Inflammatory macrophage (primary cell): ENCODE measurements around the gene KCNQ1.

ENCODE experiments used
- DNase-seq, 2 donors: peaks; one replicate each; pipeline ENCODE4 v3.0.0-alpha.2; 2020 to 2022
- total RNA-seq, 18 experiments: gene quantifications; one replicate each; lab custom pipeline; 2026; ENCODE audit warnings: mixed read lengths in 6 of 18, inconsistent platforms in 2 of 18; lab: John Stamatoyannopoulos, UW

Gene KCNQ1, protein sequence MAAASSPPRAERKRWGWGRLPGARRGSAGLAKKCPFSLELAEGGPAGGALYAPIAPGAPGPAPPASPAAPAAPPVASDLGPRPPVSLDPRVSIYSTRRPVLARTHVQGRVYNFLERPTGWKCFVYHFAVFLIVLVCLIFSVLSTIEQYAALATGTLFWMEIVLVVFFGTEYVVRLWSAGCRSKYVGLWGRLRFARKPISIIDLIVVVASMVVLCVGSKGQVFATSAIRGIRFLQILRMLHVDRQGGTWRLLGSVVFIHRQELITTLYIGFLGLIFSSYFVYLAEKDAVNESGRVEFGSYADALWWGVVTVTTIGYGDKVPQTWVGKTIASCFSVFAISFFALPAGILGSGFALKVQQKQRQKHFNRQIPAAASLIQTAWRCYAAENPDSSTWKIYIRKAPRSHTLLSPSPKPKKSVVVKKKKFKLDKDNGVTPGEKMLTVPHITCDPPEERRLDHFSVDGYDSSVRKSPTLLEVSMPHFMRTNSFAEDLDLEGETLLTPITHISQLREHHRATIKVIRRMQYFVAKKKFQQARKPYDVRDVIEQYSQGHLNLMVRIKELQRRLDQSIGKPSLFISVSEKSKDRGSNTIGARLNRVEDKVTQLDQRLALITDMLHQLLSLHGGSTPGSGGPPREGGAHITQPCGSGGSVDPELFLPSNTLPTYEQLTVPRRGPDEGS
- 10.0 to 37.1 (median 15.7) reads per million in 18 experiments for total RNA-seq

- peak; percentile 68 to 72 for DNase-seq
These were observed at the start of gene KCNQ1 for GRCh38 chr11:2444821-2445745. Gene KCNQ1, plus strand, starts transcription at chr11:2445008. Its CDS starts 91 bp downstream, at chr11:2445099.

DNA sequence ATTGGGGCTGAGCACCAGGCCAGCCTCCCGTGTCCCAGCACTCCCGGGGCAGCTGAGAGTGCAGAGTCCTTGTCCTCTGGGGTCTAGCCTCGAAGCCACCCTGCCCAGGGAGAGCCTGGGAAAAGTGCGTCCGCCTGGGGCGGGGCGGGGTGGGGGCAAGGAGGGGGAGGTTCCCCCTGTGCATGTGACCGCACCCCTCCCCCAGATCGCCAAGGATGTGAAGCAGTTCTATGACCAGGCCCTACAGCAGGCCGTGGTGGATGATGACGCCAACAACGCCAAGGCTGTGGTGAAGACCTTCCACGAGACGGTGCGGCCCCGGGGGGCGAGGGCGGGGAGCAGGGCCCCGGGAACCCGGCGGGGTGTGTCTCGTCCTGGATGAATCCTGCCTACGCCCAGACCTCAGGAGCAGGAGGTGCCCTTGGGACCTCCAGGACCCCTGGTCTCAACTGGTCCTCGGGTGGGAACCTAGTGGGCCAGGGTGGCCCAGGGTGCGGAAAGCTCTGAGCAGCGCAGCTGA, 49.5 kb upstream of the KCNQ1 start:
- no peak for DNase-seq

DNA sequence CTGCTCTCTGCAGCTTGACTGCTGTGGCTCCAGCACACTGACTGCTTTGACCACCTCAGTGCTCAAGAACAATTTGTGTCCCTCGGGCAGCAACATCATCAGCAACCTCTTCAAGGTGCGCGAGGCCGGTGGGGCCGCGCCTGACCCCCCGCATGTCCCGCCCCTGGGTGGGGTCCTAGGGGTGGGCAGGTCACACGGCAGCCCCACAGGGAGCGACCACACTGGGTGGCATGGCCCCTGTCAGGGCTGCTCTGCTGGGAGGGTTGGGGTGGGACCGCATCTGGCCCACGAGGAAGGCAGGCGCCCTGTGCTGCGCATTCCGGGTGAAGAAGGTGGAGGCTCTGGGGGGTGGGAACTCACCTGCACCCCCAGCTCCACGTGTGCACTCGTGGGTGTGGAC, 49.0 kb upstream of the KCNQ1 start:
- DNase-seq: no peak

GRCh38 chr11:2396471-2396870, 48.3 kb upstream of the KCNQ1 start:
- DNase-seq: no peak

DNA sequence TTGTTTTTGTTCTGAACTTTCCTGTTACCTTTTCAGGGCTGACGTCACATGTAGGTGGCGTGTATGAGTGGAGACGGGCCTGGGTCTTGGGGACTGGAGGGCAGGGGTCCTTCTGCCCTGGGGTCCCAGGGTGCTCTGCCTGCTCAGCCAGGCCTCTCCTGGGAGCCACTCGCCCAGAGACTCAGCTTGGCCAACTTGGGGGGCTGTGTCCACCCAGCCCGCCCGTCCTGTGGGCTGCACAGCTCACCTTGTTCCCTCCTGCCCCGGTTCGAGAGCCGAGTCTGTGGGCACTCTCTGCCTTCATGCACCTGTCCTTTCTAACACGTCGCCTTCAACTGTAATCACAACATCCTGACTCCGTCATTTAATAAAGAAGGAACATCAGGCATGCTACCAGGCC, 47.8 kb upstream of the KCNQ1 start:
- DNase-seq: no peak

DNA sequence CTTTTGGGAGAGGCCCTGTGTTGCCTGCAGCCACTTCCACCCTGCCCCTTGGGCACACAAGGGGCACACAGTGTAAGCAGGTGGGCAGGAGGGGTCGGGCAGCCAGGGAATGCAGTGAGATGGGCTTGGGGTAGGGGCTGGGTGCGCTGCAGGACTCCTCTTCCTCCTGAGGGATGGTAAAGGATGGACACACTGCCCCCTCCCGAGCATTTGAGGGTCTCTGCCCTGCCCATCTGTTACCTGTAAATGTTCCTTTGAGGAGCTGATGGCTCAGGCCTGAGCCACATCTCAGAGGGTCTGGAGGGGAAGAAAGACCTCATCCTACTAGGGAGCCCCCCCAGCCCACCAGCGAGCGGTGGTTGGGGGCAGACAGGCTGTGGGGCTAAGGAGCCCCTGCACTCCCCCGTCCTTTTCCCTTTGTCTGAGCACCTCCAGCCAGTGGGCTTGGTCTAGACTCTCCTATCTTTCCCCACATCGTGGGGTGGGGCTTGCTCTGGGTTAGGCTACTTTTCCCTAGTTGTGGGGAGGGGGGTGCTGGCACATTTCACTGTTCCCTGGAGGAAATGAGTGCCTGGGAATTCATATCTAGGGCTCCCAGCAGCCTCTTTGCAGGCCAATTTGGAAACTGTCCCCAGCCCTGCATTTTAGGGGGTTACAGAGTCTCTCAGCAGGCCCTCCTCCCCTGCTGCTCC, 46.0 kb upstream of the KCNQ1 start:
- no peak for DNase-seq

DNA sequence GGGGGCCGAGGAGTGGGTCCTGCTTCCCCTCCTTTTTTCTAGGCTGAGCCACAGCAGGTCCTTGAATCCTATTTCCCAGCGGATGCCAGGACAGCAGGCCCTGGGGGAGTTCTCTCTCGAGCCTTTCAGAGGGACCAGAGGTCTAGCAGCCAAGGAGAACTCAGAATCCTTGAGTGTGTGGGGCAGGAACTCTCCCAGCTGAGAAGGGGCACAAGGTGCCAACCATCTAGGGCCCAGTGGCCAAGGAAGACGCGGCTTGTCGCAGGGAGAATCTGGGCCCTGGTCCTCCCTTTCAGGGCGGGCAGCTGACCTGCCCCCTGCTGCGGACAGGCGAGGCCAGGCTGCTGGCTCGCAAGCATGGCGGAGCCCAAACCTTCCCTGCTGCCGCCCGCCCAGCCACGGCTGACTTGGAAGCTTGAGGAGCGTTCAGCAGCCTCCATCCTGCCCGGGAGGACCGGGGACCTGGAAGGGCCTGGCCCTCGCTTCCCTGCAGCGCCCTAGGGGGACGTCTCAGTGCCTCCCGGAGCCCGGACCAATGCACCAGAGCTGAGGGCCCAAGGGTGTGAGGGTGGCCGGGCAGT, 45.2 kb upstream of the KCNQ1 start:
- DNase-seq: peak in 1 of 2 donors; percentile 9

- DNase-seq: peak; percentile 100
These were observed 44.6 kb upstream of the KCNQ1 start, which contains the start of gene TSSC4 for GRCh38 chr11:2400069-2400761. Gene TSSC4, plus strand, starts transcription at chr11:2400750. Its CDS starts 1,884 bp downstream, at chr11:2402634.

- DNase-seq: peak in 1 of 2 donors; percentile 16
These were observed 43.9 kb upstream of the KCNQ1 start for GRCh38 chr11:2400762-2401435.

DNA sequence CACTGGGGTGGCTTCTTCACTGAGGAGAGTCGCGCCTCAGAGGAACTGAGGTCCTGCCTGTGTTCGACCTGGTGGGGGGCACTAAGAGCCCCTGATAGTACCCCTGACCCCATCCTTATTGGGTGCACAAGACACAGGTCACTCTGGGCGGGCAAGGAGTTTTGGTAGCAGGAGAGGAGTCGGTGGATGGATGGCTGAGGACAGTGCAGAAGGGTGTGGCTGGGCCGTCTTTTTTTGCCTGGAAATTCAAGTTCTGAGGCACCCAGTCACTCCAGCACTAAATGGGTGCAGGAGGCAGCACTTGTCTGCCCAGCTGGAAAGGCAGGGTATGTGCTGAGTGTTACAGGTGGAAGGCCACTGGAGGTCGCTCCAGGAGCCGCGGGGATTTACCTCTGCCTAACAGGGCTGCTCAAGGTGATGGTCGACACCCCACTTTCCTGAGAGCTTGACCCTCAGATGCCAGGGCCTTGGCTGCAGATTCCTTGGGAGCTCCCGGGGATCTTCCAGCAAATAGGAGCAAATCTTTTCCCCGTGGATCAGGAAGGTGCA, 43.3 kb upstream of the KCNQ1 start:
- DNase-seq: no peak

DNA sequence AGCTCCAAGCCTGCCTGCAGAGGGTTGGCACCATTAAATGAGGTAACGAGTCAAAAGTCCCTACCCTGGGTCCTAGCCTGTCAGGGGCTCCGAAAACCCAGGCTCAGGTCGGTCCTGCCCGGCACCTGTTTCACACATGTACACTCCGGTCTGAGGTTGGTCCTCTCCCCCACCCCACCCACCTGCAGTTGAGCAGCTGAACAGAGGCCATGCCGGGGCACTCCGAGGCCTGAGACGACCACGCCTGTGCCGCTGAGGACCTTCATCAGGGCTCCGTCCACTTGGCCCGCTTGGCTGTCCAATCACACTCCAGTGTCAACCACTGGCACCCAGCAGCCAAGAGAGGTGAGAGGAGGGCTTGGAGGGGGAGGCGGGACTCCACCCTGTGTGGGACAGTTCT, 42.7 kb upstream of the KCNQ1 start:
- no peak for DNase-seq

DNA sequence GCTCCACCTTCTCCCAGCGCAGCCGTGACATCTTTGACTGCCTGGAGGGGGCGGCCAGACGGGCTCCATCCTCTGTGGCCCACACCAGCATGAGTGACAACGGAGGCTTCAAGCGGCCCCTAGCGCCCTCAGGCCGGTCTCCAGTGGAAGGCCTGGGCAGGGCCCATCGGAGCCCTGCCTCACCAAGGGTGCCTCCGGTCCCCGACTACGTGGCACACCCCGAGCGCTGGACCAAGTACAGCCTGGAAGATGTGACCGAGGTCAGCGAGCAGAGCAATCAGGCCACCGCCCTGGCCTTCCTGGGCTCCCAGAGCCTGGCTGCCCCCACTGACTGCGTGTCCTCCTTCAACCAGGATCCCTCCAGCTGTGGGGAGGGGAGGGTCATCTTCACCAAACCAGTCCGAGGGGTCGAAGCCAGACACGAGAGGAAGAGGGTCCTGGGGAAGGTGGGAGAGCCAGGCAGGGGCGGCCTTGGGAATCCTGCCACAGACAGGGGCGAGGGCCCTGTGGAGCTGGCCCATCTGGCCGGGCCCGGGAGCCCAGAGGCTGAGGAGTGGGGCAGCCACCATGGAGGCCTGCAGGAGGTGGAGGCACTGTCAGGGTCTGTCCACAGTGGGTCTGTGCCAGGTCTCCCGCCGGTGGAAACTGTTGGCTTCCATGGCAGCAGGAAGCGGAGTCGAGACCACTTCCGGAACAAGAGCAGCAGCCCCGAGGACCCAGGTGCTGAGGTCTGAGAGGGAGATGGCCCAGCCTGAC, 41.7 kb upstream of the KCNQ1 start:
- DNase-seq: no peak

DNA sequence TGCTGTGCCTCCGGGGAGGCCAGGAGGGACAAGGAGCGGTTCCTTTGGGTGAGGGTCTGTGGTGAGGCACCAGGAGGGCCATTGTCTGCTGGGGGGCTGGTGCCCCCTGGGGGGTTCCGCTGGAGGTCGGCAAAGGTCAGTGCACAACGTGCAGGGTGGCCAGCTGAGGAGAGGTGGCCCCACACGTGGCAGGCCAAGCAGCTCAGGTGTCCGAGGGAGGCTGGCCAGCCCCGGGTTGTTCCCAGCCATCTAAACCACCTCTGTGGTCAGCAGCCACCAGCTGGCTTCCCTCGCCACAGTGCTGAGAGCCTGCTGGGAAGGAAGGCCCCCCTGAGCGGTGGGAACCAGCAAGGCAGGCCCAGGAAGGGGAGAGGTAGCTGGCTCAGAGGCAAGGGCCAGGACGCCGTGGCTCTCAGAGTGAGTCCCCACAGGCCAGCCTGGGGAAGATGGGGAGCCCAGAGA, 40.0 kb upstream of the KCNQ1 start:
- DNase-seq: no peak

DNA sequence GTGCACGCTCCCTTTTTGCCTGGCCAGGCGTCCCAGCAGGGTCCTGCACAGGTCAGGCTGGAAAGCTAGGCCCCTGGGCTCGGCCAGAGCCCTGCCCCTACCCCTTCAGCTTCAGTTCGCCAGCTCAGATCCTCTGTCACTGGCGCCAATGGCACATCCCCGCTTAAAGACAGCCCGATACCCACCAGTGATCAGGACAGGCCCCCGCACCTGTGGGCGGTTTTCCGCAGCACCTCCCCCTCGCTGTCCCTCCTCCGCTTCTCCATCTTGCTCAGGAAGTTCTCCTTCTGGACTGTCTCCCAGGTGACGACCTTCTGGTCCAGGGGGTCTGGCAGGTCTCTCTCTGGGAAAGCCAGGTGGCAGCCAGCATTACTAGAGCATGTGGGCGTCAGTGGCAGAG, 38.4 kb upstream of the KCNQ1 start:
- no peak for DNase-seq

DNA sequence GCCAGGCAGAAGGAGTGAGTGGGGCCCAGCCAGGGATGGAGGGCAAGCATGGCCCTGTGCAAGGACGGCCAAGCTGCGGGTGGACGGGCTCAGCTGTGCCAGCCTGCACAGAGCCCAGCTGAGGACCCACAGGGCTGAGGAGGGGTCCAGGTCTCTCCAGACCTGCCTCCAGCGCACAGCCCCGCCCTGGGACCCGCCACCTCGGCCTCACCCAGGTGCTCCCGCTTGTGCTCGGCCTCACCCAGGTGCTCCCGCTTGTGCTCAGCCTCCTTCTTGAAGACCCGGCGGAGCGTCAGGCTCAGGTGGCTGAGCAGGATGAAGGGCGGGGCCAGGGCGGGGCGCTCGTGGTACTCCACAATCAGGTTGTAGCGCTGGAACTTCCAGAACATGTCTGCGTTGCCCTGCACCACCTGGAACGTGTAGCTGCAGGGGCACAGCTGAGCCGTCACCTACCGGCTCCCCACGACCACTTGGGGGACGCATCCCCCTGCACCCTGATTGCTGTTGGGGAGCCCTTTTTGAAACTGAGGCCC, 37.9 kb upstream of the KCNQ1 start:
- no peak for DNase-seq

DNA sequence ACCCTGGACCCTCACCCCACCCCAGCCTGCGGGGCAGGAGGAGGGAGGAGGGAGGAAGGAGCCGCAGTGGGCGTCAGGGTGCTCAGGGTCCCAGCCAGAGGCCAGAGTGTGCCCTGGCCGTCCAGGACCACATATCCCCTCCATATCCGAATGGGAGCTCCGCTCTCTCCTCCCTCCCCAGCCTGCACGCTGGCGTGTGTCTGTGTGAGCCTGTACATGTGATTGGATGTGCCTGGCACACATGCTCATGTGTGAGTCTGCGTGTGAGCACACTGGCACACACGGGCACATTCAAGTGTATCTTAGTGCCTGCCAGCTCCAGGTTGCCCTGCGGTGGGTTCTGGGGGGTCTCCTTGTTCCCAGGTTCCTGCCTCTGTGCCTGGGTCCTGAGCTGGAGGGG, 36.1 kb upstream of the KCNQ1 start:
- no peak for DNase-seq

DNA sequence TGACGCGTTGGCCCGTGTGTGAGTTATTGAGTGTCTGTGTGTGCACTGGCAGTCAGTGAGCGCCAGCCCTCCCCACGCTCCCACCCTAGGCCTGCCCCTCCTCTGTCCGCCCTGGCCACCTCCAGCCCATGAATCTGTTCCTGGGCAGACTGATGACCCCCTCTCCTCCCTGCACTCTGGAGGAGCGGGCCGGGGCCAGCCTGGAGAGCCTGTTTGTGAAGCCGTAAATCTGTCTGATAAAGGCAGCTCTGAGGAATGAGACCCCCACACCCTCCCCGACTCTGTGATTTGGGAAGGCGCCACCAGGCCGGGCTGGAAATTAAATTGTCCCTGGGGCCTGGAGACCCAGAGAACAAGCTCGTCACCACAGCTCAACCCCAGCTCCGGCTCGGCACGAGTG, 35.7 kb upstream of the KCNQ1 start:
- no peak for DNase-seq

- DNase-seq: peak; percentile 9 to 67
These were observed 35.0 kb upstream of the KCNQ1 start for GRCh38 chr11:2409611-2410468.
